ENCODE data around the gene PEX12.

PEX12 gene

DNA sequence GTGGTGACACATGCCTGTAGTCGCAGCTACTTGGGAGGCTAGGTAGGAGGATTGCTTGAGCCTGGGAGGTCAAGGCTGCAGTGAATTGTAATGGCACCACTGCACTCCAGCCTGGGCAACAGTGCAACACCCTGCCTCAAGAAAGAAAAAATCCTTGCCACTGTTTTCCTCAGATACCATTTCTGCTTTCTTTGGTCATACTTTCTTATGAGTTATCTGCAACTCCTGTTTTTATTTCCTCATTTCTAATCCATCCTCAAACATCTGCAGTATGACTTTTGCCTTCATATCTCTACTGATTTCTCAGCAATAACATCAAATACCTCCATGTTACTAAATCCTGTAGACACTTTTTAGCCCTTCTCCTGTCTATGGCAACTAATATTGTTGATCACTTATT, 5.7 kb upstream of the PEX12 start:
- no peaks in the 10 kb centered on the region for H3K9me3 ChIP-seq (replicated peaks; ENCODE audit: insufficient read depth, low read length)
- H3K4me2 ChIP-seq (ENCODE audit: low read depth, low read length), result no peak overlapping the region
- no peak overlapping the region for H3K27ac ChIP-seq (ENCODE audit: low read length)

DNA sequence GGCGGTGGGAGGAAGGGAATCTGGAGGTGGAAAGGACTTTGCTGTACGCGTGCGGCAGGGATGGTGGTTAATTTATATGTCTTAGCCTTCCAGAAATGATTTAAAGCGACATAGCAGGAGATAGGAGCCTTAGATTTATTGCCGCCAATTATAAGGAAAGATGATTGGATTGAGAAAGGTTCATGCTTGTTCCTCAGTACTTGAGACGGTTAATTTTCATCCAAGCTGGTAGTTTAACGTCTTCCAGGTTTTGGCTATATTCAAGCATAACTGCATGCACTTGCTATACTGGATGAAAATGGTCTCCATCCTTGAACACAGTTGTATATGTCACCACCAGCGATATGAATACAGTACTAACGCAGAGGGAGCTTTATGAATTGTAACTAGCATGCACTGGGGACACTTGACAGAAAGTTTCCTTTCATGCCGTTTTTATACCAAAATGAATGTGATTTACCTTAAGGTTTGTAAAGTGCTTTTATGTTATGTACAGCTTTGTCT, 610 bp upstream of the PEX12 start:
- peaks cover 13% of the 10 kb centered on the region for H3K4me1 ChIP-seq (ENCODE audit: low read length)
- peak overlapping the region; percentile 82; the same call in 1 of the 2 replicates for H3K27ac ChIP-seq (ENCODE audit: low read length)
- H2AFZ ChIP-seq (ENCODE audit: low read length), result peak overlapping the region; percentile 94
- DNase-seq, result peak; percentile 11
- no peak for TF ChIP-seq EZH2 (optimal IDR thresholded peaks at IDR 0.05; ENCODE audit: low read depth, low read length)
- no peak for TF ChIP-seq EZH2phosphoT487 (IDR thresholded peaks at IDR 0.05; ENCODE audit: low read length)
- TF ChIP-seq, protein P1, sequence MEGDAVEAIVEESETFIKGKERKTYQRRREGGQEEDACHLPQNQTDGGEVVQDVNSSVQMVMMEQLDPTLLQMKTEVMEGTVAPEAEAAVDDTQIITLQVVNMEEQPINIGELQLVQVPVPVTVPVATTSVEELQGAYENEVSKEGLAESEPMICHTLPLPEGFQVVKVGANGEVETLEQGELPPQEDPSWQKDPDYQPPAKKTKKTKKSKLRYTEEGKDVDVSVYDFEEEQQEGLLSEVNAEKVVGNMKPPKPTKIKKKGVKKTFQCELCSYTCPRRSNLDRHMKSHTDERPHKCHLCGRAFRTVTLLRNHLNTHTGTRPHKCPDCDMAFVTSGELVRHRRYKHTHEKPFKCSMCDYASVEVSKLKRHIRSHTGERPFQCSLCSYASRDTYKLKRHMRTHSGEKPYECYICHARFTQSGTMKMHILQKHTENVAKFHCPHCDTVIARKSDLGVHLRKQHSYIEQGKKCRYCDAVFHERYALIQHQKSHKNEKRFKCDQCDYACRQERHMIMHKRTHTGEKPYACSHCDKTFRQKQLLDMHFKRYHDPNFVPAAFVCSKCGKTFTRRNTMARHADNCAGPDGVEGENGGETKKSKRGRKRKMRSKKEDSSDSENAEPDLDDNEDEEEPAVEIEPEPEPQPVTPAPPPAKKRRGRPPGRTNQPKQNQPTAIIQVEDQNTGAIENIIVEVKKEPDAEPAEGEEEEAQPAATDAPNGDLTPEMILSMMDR (IDR thresholded peaks at IDR 0.05; ENCODE audit: low read length), result no peak
- H3K36me3 ChIP-seq (replicated peaks; ENCODE audit: insufficient read depth, low read length), result no peaks in the 10 kb centered on the region
- H3K9me2 ChIP-seq (replicated peaks; ENCODE audit: insufficient read depth, low read length), result no peaks in the 10 kb centered on the region
- H3K4me2 ChIP-seq (ENCODE audit: low read depth, low read length), result peak overlapping the region; percentile 83
- no peaks in the 10 kb centered on the region for H3K9me3 ChIP-seq (replicated peaks; ENCODE audit: insufficient read depth, low read length)
- peak overlapping the region; percentile 81 for H3K4me3 ChIP-seq (ENCODE audit: low read length)
- no peaks in the 10 kb centered on the region for H3K79me2 ChIP-seq (ENCODE audit: low read length)
- H3F3A ChIP-seq (ENCODE audit: insufficient read depth, low read length), result peaks cover 18% of the 10 kb centered on the region; the same call in 1 of the 2 replicates
- H3K27me3 ChIP-seq (replicated peaks; ENCODE audit: insufficient read depth, low read length), result no peaks in the 10 kb centered on the region
- H3K9ac ChIP-seq (ENCODE audit: low read length), result peak overlapping the region; percentile 91
- H4K20me1 ChIP-seq (ENCODE audit: insufficient read depth, low read length), result no peaks in the 10 kb centered on the region

More for the DNA sequence above, 5.7 kb upstream of the PEX12 start:
- no peak overlapping the region for H3K4me3 ChIP-seq (ENCODE audit: low read length)
- H3K36me3 ChIP-seq (replicated peaks; ENCODE audit: insufficient read depth, low read length), result no peaks in the 10 kb centered on the region
- H3K4me1 ChIP-seq (ENCODE audit: low read length), result peaks cover 19% of the 10 kb centered on the region
- no peaks in the 10 kb centered on the region for H3K9me2 ChIP-seq (replicated peaks; ENCODE audit: insufficient read depth, low read length)
- TF ChIP-seq EZH2 (optimal IDR thresholded peaks at IDR 0.05; ENCODE audit: low read depth, low read length), result no peak
- TF ChIP-seq EZH2phosphoT487 (IDR thresholded peaks at IDR 0.05; ENCODE audit: low read length), result no peak
- TF ChIP-seq, protein P1 (IDR thresholded peaks at IDR 0.05; ENCODE audit: low read length), result no peak
- no peaks in the 10 kb centered on the region for H4K20me1 ChIP-seq (ENCODE audit: insufficient read depth, low read length)
- no peak overlapping the region for H3K9ac ChIP-seq (ENCODE audit: low read length)
- H2AFZ ChIP-seq (ENCODE audit: low read length), result no peak overlapping the region
- H3K79me2 ChIP-seq (ENCODE audit: low read length), result peaks cover 16% of the 10 kb centered on the region
- DNase-seq, result no peak
- H3F3A ChIP-seq (ENCODE audit: insufficient read depth, low read length), result peaks cover 4% of the 10 kb centered on the region; the same call in 1 of the 2 replicates
- no peaks in the 10 kb centered on the region for H3K27me3 ChIP-seq (replicated peaks; ENCODE audit: insufficient read depth, low read length)

DNA sequence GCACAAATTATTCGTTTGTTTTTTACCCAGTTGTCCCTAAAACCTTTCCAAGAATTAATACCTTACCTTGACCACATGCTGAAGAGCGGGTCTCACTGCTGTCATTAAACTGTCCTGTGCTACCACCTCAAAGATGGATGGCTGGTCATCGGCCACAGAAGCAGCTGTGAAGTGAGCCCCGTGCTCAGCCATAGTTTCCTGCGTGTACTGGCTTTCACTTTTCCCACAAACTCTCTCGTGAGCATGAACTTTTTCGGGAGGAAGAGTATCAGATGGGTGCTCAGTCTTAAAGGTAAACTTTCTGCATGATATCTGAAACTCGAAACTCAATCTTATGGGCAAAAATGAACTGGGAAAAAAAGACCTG, 558 bp downstream of the PEX12 start:
- peak overlapping the region; percentile 94 for H2AFZ ChIP-seq (ENCODE audit: low read length)
- H3K9me2 ChIP-seq (replicated peaks; ENCODE audit: insufficient read depth, low read length), result no peaks in the 10 kb centered on the region
- no peaks in the 10 kb centered on the region for H3K36me3 ChIP-seq (replicated peaks; ENCODE audit: insufficient read depth, low read length)
- peak overlapping the region; percentile 82; the same call in 1 of the 2 replicates for H3K27ac ChIP-seq (ENCODE audit: low read length)
- peaks cover 13% of the 10 kb centered on the region for H3K4me1 ChIP-seq (ENCODE audit: low read length)
- peak overlapping the region; percentile 81 for H3K4me3 ChIP-seq (ENCODE audit: low read length)
- no peaks in the 10 kb centered on the region for H3K79me2 ChIP-seq (ENCODE audit: low read length)
- H3K27me3 ChIP-seq (replicated peaks; ENCODE audit: insufficient read depth, low read length), result no peaks in the 10 kb centered on the region
- no peak for TF ChIP-seq EZH2phosphoT487 (IDR thresholded peaks at IDR 0.05; ENCODE audit: low read length)
- TF ChIP-seq, protein P1 (IDR thresholded peaks at IDR 0.05; ENCODE audit: low read length), result no peak
- TF ChIP-seq EZH2 (optimal IDR thresholded peaks at IDR 0.05; ENCODE audit: low read depth, low read length), result no peak
- H3K9me3 ChIP-seq (replicated peaks; ENCODE audit: insufficient read depth, low read length), result no peaks in the 10 kb centered on the region
- no peaks in the 10 kb centered on the region for H4K20me1 ChIP-seq (ENCODE audit: insufficient read depth, low read length)
- DNase-seq, result no peak
- peaks cover 18% of the 10 kb centered on the region; the same call in 1 of the 2 replicates for H3F3A ChIP-seq (ENCODE audit: insufficient read depth, low read length)
- peak overlapping the region; percentile 83 for H3K4me2 ChIP-seq (ENCODE audit: low read depth, low read length)
- H3K9ac ChIP-seq (ENCODE audit: low read length), result peak overlapping the region; percentile 91
